Cardiac muscle cell (in vitro differentiated cells and primary cell): ENCODE data around the gene RNGTT. TPM values are rescaled to one million over a fixed set of nuclear protein-coding genes. Genes with fewer than 3 reads are reported as not detected.
"Not testable (repeated sequence)": the region's sequence is repeated elsewhere in the genome, so short reads cannot be mapped to it uniquely, and the experiment has no call there.

Source experiments
- DNase-seq, 2 donors: peaks; one replicate each; pipeline versions ENCODE4 v3.0.0 to v3.0.0-alpha.2; 2010 to 2017; ENCODE audit warnings: low read depth in 1 of 2, low spot score in 1 of 2
- H3K27ac ChIP-seq: fragments of 200-600 bp; sonication (generic); 2 replicates; pipeline ENCODE4 v1.5.1; 2016
- H3K27me3 ChIP-seq: fragments of 200-600 bp; sonication (generic); 2 replicates; pipeline ENCODE4 v1.6.0; 2016; ENCODE audit warnings: control low read depth
- H3K36me3 ChIP-seq: fragments of 200-600 bp; sonication (generic); 2 replicates; pipeline ENCODE4 v1.5.1; 2016; ENCODE audit warnings: control low read depth
- H3K4me1 ChIP-seq: fragments of 200-600 bp; sonication (generic); 2 replicates; pipeline ENCODE4 v1.8.1; 2017; ENCODE audit warnings: low read depth, mild to moderate bottlenecking, mixed run types
- H3K4me3 ChIP-seq: fragments of 200-600 bp; sonication (generic); 2 replicates; pipeline ENCODE4 v1.5.1; 2016; ENCODE audit warnings: mild to moderate bottlenecking
- H3K9me3 ChIP-seq: fragments of 200-600 bp; sonication (generic); 2 replicates; pipeline ENCODE4 v1.5.1; 2017; ENCODE audit warnings: low read depth, mild to moderate bottlenecking, control low read depth
- polyA plus RNA-seq: library from polyadenylated mRNA; unstranded; fragments of >200 nt; fragmentation: Nextera tagmentation; extraction: Ambion mirVana; gene quantifications from 2 replicates; pipeline ENCODE4 v1.2.1, GENCODE V29; 2016
- total RNA-seq: library from RNA; depleted of rRNA; stranded (reverse); fragments of >200 nt; gene quantifications from 2 replicates; pipeline ENCODE4 v1.2.3, GENCODE V29; 2016
- TF ChIP-seq, protein P1 (sequence below): IDR thresholded peaks from 2 replicates; pipeline ENCODE4 v1.5.1; 2012; ENCODE audit warnings: low read depth, mild to moderate bottlenecking, low read length

The RNGTT gene
- total and polyA plus RNA-seq, 2 experiments from 2014 or later, result 10.9 to 12.5 TPM

DNA sequence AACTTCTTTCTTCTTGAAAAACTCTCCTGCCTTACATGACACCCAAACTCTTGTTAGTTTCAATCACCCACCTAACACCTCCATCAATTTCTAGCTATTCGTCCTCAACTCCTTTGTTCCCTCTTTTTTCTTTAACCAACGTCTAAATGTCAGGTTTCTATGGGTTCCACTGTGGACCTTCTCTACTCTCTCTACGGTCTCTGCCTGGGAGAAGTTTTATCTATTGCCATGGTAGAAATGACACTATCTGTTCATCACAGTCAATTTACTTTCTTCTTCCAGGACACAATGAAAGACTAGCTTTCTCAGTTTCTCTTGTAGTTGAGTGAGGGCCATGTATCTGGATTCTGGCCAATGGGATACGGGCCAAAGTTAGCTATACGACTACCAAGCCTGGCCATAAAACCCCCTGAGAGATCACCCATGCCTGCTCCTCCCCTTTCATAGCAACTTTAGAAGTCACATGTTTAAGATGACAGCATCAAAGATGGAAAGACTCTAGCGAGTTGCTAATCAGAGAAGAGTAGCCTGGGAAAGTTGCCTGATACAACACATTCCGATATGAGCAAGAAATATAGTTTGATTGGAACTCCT, 17.9 kb downstream of the RNGTT start:
- H3K36me3 ChIP-seq, result no peaks in the 10 kb centered on the region
- no peaks in the 10 kb centered on the region for H3K9me3 ChIP-seq
- H3K4me3 ChIP-seq, result no peak overlapping the region
- TF ChIP-seq, protein P1, sequence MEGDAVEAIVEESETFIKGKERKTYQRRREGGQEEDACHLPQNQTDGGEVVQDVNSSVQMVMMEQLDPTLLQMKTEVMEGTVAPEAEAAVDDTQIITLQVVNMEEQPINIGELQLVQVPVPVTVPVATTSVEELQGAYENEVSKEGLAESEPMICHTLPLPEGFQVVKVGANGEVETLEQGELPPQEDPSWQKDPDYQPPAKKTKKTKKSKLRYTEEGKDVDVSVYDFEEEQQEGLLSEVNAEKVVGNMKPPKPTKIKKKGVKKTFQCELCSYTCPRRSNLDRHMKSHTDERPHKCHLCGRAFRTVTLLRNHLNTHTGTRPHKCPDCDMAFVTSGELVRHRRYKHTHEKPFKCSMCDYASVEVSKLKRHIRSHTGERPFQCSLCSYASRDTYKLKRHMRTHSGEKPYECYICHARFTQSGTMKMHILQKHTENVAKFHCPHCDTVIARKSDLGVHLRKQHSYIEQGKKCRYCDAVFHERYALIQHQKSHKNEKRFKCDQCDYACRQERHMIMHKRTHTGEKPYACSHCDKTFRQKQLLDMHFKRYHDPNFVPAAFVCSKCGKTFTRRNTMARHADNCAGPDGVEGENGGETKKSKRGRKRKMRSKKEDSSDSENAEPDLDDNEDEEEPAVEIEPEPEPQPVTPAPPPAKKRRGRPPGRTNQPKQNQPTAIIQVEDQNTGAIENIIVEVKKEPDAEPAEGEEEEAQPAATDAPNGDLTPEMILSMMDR, result no peak
- peak in 1 of 2 donors; percentile 25 for DNase-seq
- H3K27ac ChIP-seq, result no peak overlapping the region
- no peaks in the 10 kb centered on the region for H3K4me1 ChIP-seq
- H3K27me3 ChIP-seq, result no peaks in the 10 kb centered on the region

DNA sequence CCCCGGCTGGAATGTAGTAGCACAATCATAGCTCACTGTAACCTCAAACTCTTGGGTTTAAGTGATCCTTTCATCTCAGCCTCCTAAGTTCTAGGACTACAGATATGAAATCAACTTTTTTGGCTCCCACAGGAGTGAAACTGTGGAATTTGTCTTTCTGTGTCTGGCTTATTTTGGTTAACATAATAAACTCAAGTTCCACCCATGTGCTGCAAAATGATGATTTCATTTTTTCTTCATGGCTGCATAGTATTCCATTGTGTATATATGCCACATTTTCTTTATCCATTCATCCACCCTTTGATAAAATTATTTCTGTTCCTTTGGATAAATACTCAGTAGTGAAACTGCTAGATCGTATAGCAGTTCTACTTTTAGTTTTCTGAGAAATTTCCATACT, 29.9 kb downstream of the RNGTT start:
- DNase-seq, result no peak
- Histone ChIP-seq H3K4me3 (no peak overlapping the region), H3K27ac (no peak overlapping the region), H3K9me3 (no peaks in the 10 kb centered on the region), H3K36me3 (peaks cover 8% of the 10 kb centered on the region), H3K27me3 (no peaks in the 10 kb centered on the region), H3K4me1 (no peaks in the 10 kb centered on the region)
- TF ChIP-seq, protein P1, result no peak

DNA sequence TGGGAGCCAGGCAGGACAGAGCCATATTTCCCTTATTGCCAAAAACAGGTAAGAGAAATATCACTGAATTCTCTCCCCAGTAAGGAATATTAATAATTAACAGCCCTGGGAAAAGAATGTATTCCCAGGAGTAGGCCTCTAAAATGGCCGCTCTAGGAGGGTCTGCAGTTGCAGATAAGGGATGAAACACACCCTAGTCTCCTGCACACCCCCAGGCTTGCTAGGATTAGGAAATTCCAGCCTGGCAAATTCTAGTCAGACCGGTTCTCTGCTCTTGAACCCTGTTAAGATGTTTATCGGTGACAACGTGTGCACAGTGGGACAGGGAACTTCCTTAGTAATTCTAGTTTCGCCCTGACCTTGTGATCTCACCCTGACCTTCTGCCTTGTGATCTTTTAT, 31.4 kb downstream of the RNGTT start:
- H3K27ac ChIP-seq, H3K4me3 ChIP-seq, H3K4me1 ChIP-seq, H3K36me3 ChIP-seq, H3K27me3 ChIP-seq, DNase-seq, H3K9me3 ChIP-seq: not testable (repeated sequence)

DNA sequence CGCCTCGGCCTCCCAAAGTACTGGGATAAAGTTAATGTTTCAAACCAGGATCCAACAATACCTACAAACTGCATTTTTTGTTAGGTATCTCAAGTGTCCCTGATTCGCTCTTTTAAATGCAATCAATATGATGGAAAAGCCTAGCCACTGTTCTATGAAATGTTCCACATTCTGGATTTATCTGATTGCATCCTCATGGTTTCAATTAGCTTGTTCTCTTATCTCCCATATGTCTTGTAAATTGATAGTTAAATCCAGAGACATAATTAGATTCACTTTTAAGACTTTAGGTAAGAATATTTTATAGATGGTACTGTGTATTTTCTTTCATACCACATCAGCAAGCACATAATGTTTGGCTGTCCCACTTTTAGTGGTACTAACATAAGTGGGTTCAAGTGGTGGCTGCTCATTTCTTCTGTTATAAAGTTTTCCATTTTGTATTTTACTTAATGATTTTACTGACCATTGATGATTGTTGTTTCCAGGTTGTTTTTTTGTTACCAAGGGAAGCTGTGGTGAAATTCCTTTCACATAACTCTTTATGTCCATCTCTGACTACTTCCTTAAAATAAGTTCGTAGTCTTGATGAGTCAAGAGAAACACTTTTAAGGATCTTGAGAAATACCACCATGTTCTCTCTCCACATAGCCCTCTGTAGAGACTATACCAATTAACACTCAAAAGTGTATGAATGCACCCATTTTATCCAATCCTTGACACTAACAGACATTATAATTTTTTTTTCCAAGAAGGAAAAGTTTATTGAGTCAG, 40.5 kb downstream of the RNGTT start:
- Histone ChIP-seq H3K27ac (no peak overlapping the region), H3K36me3 (no peaks in the 10 kb centered on the region), H3K9me3 (no peaks in the 10 kb centered on the region), H3K4me1 (no peaks in the 10 kb centered on the region), H3K27me3 (no peaks in the 10 kb centered on the region), H3K4me3 (no peak overlapping the region)
- TF ChIP-seq, protein P1, result no peak
- peak in 1 of 2 donors; percentile 25 for DNase-seq

DNA sequence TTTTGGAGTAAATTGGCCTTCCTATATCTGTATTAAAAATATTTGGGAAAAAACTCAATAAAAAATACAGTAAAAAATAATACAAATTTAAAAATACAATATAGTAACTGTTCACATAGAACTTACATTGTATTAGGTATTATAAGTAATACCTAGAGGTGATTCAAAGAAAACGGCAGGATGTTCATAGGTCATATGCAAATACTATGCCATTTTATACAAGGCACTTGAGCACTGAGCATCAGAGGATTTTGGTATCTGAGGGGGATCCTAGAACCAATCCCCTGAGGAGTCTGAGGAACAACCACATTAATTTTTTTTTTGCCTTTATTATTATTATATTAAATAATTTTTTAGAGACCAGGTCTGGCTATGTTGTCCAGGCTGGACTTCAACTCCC, 41.7 kb downstream of the RNGTT start:
- Histone ChIP-seq H3K4me3 (no peak overlapping the region), H3K27me3 (no peaks in the 10 kb centered on the region), H3K4me1 (no peaks in the 10 kb centered on the region), H3K27ac (no peak overlapping the region), H3K36me3 (no peaks in the 10 kb centered on the region), H3K9me3 (no peaks in the 10 kb centered on the region)
- TF ChIP-seq, protein P1, result no peak
- DNase-seq, result no peak
